GM19324 (cell line): Measurements from ENCODE around the gene ERFE.
"Not testable (repeated sequence)": the region's sequence is repeated elsewhere in the genome, so short reads cannot be mapped to it uniquely, and the experiment has no call there.

Experiments
- ATAC-seq: cut with Tn5 transposase; IDR thresholded peaks from one replicate; pipeline ENCODE4 v1.9.1; 2021; ENCODE audit warnings: mild to moderate bottlenecking, moderate library complexity; ENCODE audit not compliant: unreplicated experiment, low FRiP score

Gene ERFE, protein sequence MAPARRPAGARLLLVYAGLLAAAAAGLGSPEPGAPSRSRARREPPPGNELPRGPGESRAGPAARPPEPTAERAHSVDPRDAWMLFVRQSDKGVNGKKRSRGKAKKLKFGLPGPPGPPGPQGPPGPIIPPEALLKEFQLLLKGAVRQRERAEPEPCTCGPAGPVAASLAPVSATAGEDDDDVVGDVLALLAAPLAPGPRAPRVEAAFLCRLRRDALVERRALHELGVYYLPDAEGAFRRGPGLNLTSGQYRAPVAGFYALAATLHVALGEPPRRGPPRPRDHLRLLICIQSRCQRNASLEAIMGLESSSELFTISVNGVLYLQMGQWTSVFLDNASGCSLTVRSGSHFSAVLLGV

DNA sequence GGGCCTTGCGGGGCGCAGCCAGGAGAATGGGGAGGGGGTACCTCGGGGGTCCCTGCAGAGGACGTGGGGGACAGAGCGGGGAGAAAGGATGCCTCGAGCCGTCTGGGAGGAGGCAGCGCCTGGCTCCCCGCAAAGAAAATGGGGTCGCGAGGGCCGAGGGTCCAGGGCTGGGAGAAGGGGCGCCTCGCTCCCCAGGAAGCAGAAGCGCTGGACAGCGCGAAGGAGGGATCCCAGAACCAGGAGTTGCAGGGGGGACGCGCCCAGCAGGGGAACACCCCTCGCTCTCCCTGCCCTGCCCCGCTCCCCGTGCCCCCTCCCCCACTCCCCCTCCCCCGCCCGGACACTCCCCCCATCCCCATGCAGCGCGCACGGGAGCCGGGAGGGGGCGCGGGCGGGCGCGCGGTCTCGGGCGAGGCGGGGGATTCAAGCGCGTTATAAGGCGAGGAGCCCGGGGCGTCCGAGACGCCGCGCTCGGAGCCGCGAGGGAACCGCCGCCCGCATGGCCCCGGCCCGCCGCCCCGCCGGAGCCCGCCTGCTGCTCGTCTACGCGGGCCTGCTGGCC is at the start of gene ERFE:
TSS of gene ERFE (plus strand) at position 462 of the 562 bp plus-strand sequence. CDS start at position 500, 38 bp downstream.
- no peak for ATAC-seq

DNA sequence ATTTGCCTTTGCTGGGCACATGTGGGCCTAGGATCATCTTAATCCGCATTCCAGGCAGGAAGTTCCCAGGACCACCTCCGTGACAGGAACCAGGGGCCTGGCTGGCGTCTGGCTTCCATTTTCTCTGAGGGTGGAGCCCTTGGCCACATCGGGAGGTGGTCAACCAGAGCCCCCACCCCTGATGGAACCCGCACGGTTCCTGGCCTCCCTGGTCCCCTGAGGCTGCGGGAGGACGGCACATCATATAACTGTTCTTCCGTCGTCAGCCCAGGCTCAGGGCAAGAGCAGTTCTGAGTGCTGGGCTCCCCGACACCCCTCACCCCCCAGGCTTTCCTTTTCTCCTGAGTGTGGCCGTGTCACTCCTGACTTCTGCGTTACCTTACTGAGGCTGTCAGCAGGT is 45.2 kb upstream of the ERFE start:
- no peak for ATAC-seq

DNA sequence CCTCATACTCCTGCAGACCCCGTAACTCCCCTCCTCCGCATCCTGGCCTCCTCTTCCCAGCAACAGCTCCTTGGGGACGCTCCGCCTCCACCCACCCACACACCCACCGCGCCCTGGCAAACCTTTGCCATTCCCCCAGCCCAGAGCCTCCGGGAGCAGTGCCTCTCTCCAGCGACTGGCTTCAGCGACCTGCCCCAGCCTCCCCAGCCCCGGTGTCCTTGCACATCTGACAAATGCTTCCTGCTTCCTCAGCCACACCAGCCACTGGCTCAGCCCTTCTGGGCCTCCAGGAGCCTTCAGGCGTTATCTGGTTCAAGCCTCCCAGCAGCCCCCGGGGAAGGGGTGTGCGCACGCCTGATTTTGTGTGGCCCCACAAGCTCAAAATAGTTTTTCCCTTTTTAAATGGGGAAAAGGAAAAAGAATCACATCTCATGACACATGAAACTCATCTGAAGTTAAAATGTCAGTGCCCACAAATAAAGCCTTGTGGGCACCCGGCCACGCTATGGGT is 44.4 kb upstream of the ERFE start:
- no peak for ATAC-seq

DNA sequence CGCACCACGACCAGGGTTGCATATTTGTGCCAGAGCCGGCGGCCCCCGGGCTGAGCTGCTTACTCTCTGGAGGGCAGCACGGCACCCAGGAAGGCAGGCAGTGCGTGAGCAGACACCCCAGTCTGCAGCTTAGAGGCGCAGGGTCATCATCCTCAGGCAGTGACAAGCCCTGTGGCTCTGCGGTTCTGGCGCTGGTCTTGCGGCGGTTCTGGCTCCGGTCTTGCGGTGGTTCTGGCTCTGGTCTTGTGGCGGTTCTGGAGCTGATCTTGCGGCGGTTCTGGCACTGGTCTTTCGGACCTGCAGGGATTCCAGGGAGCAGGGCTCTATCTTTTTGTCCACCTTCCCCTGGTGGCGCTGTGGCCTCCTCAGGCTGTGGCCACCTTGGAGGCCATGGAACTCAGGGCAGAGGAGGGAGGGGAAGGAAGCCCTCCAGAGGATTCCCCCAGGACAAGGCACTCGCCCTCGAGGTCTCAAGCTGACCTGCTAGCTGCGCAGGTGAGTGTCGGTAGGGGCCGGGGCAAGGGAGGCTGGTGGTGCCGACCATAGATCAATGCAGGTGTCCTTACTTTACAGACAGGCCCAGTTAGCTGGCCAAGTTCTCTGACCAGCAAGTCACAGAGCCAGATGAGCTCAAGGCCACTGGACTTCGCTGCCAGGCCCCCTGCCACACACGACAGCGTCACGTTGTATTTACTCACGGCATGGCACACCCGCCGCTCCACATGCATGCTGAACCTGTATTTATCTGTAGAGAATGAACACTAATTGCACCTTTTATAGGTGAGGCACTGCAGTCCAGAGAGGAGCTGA is 43.7 kb upstream of the ERFE start:
- no peak for ATAC-seq

DNA sequence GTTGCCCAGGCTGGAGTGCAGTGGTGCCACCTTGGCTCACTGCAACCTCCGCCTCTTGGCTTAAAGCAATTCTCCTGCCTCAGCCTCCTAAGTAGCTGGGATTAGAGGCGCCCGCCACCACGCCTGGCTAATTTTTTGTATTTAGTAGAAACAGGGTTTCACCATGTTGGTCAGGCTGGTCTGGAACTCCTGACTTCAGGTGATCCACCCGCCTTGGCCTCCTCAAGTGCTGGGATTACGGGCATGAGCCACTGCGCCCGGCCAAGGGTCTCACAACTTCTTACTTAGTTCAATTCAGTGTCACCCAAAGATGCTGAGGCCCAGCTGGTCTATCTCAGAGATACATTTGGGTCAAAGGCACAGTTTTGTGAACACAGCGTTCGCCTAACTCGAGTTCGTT is 43.1 kb upstream of the ERFE start:
- not testable (repeated sequence) for ATAC-seq

DNA sequence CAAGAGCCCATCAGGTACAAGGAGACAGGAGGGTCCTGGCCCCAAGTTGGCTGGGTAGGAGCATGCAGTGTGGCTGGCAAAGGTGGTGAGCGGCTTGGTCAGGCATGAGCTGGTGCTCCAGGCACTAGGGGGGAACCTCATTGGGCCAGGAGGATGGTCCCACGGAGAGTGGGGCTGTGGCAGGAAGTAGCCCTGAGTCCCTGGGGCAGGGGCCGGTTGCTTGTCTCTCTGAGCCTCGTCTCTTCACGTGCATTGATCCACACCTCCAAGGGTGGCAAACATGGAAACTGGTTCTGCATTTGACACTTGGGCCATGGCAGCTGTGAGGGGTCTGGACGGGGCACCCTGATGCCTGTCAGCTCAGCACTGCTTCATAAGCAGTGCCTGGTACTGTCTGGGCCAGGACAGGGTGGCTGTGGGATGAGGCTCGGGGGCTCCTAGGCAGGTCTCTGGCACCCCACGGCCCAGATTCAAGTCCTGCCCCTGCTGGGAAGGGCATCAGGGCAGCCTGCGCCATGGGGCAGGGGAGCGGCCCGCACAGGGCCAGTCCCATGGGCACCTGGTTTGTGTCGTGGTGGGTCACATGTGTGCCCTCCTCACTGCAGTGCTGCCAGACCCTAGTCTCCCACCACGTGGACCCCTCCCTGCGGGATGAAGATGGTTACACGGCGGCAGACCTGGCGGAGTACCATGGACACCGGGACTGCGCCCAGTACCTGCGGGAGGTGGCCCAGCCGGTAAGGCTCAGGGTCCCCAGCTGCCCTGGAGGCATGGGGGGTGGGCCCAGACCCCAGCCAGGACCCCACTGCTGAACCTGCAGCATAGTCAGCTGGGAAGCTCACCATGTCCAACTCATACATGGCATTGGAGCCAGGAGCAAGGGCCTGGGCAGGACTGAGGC is 42.2 kb upstream of the ERFE start:
- ATAC-seq = no peak

DNA sequence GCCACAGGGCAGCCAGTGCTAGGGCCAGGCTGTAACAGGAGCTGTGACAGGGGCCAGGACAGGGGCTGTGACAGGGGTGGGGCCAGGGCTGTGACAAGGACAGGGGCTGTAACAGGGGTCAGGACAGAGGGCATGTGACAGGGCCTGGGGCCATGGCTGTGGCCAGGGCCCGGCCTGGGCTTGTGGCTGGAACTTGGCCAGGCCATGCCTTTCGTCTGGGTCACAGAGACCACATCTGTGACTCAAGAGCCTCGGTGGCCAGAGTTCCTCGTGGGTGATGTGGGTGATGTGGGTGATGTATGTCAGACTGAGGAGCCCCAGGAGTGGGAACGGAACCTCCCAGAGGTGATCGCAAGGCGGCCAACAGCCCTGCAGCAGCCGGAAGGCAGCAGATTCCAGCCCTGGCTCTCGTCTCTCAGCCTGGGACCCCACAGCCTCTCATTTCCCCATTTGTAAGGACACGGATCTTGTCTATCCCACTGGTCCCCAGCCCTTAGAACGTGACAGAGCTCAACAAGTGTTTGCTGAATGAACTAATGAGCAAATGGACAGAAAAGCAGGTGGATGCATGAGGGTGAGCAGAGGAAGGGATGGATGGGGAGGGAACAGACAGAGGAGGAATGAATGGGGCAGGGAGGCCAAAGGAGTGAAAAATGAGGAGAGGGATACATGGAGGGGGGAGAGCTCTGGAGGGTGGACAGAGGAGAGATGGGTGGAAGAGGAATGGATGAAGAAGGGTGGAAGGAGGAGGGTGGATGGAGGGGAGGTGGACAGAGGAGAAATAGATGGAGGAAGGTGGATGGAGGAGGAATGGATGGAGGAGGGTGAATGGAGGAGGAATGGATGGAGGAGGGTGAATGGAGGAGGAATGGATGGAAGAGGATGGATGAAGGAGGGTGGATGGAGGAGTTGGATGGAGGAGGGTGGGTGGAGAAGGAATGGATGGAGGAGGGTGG is 41.3 kb upstream of the ERFE start:
- no peak for ATAC-seq

DNA sequence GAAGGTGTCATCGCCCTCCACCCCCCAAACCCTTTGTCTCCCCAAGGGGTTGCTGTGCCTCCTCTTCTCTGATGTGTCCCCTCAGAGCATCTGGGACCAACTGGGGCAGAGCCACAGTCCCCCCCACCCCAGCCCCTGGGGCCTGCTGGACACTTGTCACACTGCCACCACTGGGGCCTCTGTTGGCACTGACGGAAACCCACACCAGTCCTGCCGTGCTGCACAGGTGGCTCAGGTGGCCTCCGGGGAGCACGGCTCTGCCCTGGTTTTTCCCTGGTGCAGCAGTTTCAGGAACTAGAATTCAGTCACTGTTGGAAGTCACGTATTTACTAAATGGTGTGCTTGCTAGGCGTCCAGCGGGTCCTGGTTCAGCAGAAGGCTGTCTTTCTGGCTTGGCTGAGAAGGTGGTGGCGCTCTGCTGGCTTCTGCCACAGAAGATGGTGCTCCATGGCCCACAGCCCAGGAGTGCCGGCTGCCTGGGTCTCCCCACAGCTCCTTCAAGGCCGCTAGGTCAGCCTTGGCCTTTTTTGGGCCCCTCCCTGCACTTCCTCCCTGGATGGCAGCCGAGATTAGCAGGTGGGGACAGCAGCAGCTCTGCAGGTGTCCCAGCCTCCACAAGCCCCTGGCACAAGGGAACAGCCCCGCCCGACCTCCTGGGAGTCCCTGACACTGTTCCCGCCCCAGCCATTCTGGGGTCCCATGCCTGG is 38.9 kb upstream of the ERFE start:
- ATAC-seq = no peak

DNA sequence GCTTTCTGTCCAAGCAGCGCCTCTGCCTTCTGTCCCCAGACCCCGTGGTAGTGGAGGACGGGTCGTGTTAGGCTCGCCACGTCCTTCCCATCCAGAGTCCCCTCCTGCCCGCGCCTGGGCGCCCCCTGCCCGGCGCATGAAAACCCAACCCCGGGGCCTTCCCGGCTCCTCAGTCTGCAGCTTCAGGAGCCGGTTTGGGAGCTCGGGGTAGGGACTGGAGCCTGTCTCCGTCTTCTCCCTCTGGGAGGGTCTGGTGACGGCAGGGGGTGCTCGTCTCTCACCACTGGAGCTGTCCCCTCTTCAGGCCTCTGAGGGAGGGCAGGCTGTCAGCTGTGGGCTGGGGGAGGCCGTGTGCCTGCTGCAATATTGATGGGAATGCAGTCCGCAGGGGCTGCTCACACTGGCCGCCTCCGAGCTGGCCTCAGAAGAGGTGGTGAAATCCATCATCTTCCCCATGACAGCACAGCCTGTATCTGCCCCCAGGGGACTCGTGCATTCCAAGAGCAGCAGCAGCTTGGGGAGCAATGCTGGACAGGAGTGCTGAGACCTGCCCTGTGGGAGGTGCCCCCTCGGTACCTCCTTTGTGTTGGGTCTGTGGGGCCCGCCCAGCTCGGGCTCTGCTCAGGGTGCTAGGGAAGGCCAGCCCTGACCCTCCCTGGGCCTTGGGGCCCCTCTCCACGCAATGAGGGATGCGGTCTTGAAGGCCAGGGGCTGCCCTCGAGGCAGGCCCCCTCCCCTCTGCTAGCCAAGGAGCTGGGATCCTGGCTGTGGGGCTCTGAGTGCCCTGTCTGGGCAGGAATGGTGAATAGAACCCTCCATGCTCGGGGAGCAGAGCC is 38.1 kb upstream of the ERFE start:
- ATAC-seq = no peak

DNA sequence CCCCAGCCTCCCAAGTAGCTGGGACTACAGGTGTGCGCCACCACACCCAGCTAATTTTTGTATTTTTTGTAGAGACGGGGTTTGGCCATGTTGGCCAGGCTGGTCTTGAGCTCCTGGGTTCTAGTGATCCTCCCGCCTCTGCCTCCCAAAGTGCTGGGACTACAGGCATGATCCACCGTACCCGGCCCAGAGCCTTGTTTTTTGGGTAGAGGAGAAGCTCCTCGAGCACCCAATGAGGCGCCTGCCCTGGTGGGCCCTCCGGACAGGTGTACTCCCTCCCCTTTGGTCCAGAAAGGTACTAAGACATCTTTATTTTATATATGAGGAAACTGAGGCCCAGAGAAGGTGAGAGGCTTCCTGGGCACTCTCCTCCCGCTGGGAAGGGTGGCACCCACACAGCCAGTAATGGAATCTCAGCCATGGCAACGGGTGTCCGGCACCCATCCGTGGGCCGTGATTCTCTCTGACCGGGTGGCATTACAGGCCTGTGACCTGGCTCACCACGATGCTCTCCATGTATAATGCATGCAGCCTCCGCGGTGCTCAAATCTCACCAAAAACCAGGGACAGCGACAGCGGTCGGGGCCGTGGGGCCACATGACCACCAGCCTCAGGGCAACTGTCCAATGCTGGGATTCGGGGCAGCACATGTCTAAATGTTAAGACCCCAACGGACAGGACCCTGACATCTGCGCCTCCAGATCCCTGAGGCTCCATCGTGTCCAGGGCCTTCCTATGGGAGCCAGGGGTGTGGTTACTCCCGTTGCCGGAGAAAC is 37.1 kb upstream of the ERFE start:
- no peak for ATAC-seq

DNA sequence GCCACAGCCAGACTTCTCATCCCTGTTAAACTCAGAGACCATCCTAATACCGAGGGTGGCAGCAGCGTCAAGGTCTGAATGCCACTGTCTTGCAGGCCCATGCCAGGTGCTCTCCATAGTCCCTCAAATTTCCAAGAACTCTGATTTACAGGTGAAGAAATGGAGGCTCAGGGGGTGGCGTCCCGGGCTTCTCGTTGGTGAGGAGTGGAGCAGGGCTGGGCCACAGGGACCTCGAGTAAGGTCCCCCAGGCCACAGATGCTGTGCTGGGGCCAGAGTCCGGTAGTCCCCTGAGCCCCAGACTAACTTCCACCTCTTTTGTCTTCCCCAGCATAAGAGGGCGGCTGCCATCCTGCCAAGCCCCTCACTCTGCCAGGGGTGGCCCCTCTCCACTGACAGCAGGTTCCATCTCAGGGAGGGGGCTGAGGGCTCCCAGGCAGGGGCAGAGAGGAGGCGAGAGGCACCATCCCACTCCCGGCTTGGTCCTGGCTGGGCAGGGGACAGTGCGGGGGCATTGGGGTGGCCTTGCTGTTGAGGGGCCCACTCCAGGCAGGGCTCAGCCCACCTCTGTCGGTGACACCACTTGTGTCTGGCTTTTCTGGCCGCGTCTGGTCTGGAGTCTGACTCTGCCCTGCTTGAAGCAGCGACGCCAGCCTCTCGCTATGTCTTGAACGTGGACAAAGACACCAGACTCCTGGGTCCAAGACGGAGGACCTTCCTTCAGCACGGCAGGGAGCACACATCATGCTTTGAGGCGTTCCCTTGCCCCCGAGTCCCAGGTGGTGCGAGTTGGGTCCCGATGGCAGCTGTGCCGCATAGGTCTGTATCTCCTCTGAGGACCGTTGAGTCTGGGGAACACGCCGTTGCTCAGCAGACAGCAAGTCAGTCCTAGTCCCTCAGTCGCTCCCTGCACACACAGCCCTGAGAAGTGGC is 36.2 kb upstream of the ERFE start:
- ATAC-seq = no peak

DNA sequence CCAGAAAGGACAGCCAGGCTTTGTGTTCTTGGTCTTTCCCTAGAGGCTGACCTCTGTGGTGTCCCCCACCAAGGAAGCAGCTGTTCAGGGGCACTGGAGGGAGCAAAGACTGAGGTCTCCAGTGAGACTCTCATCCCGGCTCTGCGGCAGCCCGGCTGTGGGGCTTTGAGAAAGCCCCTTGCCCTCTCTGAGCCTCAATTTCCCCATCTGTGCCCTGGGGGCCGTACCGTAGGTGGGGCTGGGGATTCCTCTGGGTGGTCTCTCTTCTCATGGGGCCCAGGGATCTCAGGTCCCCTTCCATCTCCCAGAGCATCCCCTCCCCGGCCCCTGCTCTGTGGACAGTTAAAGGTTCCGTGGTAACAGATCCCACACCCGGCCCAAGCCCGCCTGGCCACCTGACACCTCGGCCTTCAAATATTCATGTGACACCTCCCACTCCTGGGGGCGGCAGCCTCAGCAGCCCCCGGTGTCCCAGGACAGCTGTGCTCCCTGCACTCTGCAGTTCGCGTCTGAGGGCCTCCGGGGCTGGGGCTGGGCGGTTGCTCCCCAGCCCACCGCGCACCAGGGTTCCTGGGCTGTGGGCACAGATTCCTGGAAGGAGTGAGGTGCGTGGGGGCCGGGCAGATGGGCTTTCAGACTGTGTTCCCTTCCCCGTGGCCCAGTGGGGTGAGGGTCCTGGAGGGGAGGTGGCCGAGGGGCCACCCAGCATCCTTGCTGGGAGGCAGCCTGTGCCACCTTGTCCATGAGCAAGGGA is 35.4 kb upstream of the ERFE start:
- no peak for ATAC-seq

DNA sequence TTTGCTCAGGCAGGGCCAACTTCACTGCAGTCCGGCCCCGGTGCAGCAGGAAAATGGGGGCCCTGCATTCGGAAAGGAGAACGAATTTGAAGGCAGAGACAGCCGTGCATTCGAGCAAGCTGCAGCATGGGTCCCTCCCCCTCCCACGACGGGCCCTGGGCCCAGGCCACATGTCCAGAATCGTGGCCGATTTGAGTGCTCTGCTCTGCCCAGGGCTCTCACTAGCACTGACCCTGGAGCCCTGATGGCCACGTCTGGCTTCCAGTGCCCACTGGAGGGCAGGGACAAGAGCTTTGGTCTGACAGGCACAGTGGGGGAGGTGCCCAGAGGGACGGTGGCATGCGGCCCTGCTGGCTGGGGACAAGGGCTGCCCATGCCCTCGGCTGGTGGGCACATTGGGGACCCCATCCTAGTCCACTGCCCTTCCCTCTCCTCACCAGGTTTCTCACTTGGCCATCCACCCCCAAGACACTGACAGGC is 34.7 kb upstream of the ERFE start:
- no peak for ATAC-seq

DNA sequence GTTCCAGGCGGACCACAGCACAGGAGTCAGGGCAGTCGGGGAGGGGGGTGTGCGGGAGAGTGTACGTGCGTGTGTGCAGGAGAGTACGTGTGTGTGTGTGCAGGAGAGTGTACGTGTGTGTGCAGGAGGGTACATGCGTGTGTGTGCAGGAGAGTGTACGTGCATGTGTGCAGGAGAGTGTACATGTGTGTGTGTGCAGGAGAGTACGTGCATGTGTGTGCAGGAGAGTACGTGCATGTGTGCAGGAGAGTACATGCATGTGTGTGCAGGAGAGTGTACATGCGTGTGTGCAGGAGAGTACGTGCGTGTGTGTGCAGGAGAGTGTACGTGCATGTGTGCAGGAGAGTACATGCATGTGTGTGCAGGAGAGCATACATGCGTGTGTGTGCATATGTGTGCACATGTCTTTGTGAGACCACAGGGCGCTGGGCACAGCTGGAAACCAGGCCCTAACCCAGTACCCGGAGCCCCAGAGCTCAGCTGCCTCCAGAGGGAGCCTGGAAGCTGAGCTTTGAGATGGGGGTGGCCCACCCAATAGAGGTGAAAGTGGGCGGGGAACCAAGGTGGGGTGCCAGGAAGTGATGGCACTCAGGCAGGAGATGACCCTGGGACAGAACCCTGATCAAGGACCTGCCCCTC is 34.2 kb upstream of the ERFE start:
- no peak for ATAC-seq
